NCI-H1105 (cell line): ENCODE measurements around the gene SERPINH1.

Experiments
- DNase-seq: peaks from one replicate; lab custom pipeline; 2025; lab: John Stamatoyannopoulos, UW

The SERPINH1 gene

DNA sequence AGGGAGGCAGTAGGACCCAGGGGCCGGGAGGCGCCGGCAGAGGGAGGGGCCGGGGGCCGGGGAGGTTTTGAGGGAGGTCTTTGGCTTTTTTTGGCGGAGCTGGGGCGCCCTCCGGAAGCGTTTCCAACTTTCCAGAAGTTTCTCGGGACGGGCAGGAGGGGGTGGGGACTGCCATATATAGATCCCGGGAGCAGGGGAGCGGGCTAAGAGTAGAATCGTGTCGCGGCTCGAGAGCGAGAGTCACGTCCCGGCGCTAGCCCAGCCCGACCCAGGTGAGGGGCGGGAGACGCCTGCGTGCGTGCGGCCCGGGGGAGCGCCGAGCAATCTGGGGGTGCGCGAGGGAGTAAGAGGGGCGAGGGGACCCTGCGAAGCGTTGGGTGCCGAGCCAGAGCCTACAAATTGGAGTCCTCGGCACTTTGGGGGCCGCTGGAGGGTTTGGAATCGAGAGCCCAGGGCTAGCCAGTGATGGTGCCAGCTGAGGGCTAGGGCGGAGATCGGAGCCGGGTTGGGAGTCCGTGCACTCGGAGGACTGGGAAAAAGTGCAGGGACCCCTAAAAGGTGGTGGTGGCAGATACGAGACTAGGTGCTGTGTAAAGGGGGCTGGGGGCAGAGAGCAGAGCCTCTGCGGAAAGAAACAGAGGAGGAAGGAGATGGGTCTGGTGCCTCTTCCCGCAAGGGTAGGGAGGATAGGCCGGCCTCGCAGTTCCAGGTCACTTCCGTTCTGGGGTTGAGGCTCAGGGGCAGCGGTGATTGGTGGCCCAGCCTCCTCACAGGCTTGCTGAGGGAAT is at the start of gene SERPINH1:
Gene SERPINH1, plus strand, starts transcription at position 206 of the 788 bp plus-strand sequence. CDS start 4,097 bp downstream, outside the sequence.
- DNase-seq = peak; percentile 86

DNA sequence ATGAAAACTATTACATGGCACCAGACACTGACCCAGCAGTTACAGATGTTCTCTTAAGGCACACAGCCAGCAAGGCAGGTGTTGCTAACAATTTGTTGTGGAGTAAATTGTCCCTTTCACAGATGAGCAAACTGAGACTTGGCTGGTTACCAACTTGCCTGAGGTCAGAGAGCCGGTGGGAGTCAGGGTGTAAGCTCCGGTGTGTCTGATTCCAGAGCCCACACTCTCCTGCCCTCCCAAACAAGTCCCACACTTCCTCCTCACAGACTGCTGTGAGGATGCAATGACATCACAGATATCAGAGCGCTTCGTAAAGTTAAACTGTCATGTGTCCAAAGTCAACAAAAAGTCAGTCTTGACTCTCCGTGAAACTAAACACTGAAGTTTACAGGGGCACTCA is 48.8 kb upstream of the SERPINH1 start:
- no peak for DNase-seq

DNA sequence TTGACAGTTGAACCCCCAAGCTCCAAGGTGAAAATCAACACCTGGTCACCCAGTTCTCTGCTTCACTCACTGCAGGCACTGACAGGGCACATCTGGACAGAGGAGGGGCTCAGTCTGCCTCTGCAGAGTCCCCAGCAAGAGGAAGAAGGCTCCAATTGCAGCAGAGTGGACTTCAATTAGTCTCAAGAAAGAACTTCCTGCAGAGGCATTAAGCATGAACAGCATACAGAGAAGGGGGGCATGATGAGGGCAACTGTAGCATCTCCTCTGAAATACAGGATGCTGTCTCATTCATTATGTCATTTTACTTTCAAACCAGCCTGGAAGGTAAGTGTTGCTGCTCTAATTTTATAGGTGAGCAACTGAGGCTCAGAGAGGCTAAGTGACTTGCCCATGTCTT is 47.5 kb upstream of the SERPINH1 start:
- DNase-seq = no peak

DNA sequence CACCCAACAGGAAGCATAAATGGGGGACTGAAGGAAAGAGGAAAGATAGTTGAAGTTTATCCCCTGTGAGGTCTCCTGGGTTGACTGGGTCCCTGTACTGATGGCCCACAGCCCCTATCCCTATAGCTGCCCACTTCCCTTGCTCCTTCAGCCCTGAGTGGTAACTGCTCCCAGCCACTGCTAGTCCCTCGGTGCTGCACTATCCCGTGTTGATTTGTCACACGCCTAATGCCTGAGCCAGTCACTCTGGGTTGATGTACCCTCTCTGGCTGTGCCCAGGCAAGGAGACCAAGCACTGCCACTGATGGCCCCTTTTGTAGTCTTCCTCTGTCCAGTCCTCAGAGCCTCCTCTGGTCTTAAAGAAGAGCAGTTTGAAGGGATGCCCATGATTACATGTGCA is 45.9 kb upstream of the SERPINH1 start:
- no peak for DNase-seq

DNA sequence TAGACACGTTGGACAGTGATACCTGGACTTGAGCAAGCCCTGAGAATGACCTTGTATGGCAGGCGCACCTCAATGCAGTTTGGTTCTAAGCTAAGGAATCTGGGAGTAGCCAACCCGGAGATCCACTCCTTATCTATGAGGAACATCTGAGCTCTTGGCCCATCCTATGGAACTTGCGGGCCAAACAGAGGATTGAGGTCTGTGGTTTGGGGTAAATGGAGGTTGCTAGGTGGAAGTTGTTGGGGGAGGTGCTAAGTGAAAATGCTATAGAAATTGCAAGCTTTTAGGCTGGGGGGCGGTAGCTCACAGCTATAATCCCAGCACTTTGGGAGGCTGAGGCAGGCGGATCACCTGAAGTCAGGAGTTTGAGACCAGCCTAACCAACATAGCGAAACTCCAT is 45.2 kb upstream of the SERPINH1 start:
- no peak for DNase-seq

DNA sequence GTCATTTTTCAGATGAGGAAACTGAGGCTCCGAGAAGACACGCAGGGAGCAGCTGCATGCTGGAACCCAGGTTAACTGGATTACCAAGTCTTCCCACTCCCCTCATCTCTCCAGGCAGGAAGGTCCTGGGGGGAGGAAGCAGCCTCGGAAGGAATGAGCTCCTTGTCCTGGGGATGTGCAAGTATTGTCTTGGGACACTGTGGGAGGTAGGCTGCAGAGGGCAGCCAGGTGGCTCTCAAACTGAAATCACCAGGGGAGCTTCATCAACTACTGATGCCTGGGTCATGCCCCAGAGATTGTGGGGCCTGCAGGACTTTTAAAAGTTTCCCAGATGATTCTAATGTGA is 43.9 kb upstream of the SERPINH1 start:
- DNase-seq = no peak

DNA sequence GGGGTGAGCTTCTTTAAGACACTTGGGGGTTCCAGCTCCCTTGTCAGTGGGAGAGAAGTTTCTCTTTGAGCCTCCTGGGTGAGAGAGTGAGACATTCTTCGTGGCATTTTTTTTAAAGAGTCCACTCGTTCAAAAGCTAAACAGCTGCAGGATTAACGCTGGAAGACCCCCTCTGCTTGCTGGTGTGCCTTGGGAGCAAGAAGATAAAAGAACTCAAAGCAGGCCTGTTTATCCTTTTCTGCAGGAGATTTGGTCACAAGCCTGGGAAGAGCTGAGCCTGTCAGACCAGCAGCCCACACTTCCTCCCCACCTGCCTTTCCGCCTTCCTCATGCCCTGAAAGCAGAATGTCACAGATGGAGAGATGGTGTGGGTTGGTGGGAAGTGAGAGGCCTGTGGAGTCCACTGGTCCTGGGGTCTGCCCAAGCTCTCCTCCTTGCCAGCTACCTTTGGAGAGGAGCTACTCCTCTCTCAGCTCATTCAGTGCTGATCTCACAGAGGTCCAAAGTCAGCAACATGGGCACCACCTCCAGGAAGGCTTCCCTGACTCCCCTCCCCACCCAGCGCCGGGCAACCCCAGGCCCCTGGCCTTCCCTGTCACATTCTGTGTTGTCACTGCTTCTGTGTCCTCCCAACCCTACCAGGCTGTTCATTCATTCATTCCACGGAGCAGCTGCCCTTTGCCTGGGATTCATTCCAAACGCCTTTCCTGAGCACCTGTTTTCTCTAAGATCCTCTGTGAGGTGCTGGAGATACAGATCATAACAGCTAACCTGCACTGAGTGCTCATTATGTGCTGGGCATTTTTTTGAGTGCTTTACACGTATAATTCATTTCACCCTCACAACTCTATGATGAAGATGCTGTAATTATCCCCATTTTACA is 43.0 kb upstream of the SERPINH1 start:
- DNase-seq = no peak

DNA sequence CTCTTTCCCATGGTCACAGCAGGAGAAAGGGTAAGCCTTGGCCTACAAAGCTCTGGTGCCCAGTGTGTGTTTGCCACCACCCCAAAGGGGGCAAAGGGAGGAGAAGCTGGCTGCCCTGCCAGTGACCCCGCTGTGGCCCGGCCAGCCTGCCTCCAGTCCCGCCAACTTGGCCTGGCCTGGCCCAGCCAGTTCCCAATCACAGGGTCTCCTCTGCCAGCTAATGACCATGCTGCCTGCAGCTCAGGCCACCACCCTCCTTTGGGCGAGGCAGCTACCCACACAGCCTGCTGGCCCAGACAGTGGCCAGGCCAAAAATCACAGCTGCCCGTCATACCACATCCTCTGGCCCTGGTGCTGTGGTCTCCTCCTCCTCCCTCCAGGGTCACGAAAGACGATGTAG is 41.4 kb upstream of the SERPINH1 start:
- no peak for DNase-seq

DNA sequence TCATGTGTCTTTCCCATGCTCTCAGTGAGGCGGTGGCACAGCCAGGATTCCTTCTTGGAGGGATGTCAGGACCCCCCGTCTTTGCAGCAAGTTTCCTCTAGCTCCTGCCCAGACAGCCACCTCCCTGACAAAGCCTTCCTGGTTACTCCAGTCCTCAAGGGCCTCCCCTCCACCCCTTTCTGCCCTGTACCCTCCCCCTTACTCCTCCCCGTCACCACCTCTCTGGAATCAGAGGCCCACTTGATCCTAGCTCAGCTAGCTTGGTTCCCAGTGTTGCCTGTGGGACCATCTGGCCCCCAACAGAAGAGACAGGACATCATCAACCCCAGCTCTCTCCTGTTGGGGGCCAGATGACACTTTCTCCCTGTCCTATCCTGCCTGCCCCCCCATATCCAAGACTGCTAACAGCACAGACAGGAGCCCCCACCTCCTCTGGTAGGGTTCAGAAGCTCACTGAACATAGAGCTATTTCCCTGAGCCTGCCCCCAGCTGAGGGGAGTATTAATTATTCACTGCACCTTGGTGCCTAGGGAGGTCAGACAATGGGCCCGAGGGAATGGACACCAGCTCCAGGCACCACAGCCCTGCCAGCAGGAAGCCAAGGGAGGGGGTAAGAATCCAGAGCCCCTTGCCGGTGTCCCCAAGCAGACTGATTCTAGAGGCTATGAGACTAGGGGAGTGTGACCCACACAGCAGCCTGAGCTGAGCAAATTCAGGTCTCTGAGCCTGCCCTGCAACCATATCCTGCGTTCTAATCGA is 39.6 kb upstream of the SERPINH1 start:
- no peak for DNase-seq

DNA sequence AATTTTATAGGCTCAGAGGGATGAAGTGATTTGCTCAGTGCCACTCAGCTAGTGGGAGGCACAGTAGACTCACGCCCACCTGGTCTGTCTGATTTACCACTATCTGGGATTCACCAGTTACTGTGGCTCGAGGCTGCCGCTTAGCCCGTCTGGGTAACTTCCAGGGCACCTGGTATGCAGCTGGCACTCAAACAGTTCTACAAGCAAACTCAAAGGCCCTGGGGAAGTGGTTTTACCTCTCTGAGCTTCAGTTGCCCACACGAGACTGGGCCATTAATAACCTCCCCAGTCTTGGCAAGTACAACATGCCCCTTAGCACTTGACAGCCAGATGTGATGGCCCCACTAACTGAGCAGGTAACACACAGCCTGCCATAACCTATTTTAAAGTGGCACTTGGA is 38.9 kb upstream of the SERPINH1 start:
- no peak for DNase-seq

DNA sequence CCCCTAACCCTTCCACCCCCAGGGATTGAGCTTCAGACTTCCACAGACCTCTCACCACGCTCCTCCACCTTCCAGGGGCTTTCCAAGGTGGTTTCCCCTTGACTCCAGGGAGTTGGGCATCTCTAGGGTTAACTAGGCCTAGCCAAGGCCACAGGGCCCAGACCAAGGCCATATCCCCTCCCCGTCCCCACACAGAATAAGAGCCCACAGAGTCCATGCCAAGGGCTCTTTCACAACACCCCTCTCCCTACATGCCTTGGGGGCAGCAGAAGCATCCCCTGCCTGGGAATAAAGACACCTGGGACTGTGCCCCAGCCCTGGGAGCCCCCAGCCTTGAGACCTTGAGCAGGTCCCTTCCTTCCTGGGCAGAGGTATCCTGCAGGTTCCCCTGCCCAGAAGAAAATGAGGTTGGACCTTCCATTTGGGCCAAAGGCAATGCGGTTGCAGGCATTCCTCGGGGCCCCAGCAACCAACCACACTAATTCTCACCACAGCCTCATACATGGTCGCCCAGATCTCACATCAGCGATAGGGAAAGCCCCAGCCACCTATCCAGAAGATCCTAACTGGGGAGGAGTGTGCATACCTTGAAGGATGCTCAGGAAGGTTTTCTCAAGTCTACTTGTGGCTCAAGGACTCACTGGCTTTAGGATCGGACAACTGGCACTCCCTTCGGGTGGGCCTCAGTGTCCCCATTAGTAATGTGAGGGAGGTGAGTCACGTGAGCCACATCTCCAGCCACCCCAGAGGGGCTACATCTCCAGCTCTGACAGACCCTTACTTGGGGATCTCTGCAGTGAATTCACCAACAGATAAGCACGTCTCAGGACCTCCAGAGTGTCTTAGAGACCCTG is 38.0 kb upstream of the SERPINH1 start:
- no peak for DNase-seq

DNA sequence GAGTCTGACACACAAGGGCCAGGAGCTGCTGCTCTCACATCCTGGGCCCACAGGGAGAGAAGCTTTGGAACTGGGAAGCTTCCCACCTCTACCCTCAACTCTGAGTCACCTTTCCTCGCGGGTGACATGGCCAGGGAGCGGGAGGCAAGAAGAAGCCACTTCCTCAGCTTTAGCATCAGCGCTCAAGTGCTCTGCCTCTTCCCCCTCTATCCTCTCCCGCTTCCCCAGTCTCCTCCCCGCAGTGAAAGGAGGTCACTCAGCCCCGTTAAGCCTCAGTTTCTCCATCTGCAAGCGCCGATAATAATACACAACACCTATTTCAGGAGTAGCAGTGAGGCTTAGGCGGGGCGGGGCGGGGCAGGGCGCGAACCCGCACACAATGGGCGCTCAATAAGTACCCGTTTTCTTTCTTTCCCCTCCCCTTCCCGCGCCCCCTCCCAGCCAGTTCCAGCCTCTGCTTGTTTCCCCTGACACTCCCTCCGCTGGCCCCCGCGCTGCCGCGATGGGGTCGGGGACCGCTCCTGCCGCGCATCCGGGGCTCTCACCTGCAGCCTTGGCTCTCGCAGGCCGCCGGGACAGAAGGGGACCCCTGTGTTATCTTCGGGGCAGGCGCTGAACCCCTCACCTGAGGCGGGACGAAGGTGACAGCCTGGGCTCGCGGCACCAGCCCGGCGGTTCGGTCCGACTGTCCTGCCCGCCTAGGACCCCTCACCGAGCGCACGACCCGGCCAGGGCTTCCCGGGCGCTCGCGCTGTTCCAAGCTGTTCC is 37.2 kb upstream of the SERPINH1 start:
- DNase-seq = no peak

DNA sequence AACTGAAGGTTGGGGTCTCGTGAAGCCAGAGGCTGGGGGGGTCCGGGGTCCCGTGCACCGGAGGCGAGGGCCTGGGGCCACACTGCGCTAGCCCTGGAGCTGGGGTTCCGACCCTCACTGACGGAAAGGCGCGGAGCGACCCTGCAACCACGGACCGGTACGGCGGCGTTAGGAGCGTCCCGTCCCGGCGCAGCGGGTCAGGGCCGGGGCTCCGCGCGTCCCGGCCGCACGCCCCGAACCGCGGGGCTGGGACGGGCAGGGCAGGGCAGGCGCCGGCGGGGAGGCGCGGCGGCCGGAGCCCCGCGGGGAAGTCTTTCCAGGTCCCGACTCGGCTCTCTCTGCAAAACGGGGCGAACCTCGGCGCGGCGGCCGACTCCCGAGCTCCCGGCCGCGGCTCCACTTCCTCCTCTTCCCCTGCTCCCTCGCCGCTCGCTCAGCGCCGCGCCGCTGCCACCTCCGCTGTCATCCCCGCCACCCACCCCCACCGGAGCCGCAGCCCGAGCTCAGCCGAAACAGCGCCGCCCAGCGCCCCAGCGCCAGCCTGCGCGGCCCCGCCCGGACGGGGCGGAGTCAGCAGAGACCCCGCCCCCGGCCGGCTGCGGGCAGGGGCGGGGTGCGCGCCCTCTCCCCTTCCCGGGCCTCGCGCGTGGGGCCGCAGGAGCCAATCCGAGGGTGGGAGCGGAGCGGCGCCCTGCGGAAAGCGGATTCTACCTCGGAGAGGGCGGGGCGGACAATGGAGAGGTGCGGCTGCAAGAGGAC is 36.4 kb upstream of the SERPINH1 start, which contains the start of gene GDPD5:
Gene GDPD5, minus strand, starts transcription at position 509 of the 759 bp plus-strand sequence. CDS start 48,206 bp downstream, outside the sequence.
- DNase-seq = peak; percentile 88

DNA sequence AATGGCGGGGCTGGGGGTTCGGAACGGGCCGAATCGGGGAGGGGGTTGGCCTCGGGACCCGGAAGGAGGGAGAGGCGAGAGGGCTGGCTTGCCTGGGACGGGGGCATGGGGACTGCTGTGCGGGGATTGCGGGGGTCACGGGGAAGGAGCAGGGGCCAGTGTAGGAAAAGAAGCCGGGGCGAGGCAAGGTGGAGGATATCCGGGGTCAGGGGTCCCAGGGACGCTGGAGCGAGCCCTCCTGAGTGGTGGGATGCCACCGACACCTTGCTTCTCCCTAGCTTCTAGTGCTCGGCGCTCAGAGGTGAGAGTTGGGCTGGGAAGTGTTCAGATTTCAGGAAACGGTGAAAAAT is 35.9 kb upstream of the SERPINH1 start:
- DNase-seq = no peak

DNA sequence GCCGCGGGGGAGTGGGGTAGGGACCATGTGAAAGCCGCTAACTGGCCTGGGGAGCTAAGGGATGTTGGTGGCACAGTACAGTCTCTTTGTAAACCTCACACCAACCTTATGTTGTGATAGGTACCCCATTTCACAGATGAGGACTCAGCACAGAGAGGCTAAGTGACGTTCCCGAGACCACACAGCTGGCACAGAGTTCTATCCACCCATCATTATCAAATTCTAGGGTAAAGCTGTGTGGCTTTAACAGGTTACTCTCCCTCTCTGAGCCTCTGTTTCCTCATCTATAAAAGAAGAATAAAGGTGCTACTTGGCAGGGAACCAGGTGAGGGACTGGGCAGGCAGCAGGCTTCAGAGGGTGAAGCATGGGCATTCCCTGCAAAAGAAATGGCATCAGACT is 34.9 kb upstream of the SERPINH1 start:
- no peak for DNase-seq

DNA sequence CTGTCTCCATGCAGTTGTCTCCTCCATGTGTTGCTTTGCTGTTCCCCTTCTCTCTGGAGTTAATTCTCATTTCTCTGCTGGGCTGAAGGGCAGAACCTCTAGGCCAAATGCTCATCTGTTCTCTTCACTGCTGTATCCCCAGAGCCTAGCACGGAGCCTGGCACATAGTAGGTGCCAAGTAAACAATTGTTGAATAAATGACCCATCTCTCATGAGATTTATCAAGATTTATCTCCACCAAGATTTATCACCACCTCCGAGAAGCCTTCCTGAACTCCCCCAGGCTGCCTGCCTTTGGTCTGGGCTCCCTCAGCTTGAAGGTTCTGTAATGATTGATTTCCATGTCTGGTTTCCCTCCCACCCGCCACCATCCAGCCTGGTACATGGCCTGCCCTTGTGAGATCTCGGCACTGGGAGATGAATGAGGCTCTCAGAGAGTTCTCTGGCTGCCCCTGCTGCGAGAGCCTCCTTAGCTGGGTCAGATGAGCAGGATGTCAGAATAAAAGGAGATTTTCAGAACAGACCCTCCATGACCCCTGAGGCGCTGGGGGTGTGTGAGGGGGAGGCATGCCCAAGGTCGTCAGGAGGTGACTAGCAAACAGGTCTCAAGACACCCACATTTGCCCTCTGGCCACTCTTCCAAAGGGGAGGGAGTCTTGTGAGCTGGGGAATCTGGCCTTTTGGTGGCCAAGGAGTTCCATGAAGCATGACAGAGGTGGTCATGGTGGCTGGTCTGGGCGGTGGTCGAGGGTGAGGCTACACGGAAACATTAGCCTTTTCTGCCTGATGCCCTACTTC is 33.9 kb upstream of the SERPINH1 start:
- DNase-seq = no peak

DNA sequence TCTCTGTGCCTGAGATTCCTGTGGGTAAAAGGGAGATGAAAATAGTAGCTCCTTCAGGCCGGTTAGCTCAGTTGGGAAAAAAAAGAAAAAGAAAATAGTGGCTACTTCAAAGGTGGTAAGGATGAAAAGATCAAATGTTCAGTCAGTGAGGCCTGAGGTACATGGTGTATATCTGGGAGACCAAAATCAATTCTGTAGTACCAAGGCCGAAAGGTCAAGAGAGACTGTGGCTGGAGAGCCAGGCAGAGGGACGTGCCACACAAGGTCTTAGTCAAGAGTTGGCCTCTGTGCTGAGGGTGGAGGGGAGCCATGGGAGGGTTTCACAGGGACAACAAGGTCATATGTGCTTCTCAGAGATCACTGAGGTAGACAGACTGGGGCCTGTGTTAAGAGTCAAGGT is 31.5 kb upstream of the SERPINH1 start:
- no peak for DNase-seq

DNA sequence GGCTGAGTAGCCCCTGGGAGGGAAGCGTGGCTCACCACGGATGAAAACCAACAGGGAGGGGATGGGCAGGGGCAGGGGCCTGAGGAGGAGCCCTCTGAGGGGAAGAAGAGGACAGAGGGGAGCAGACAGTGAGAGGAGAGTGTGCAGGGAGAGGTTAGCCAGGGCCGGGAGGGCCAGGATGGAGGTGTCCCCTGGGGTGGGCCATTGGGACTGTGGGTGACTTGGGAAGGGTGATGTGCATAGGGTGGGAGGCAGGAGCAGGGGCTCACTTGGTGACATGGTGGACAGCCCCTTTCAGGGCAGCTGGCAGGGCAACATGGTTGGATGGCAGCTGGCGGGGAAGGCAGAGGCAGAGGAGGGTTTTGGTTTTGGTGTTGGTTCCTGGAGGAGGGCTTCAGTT is 30.7 kb upstream of the SERPINH1 start:
- no peak for DNase-seq
